Lung (tissue), 12 donors: ENCODE results near the gene MAP2K5. TPM values are rescaled to one million over a fixed set of nuclear protein-coding genes. Genes with fewer than 3 reads are reported as not detected.
A peak's percentile ranks its signal among the peaks of the same experiment; 100 is the strongest.

Source experiments
- ATAC-seq: fragments of 200-7000 bp; cut with Tn5 transposase; one replicate; pipeline ENCODE4 v1.9.1; 2020; ENCODE audit warnings: moderate number of reproducible peaks; ENCODE audit not compliant: insufficient read depth, low FRiP score
- DNase-seq, 3 donors: peaks; one replicate each; pipeline ENCODE4 v3.0.0-alpha.2; 2013 to 2017
- H3K27ac ChIP-seq, 2 donors: one replicate each; pipeline ENCODE4 v1.5.1; 2013; ENCODE audit warnings: mild to moderate bottlenecking in 2 of 2, moderate library complexity in 2 of 2, control low read depth in 1 of 2, inconsistent platforms in 1 of 2, low read depth in 1 of 2, low read length in 1 of 2
- H3K27me3 ChIP-seq, 3 donors: one replicate each; pipeline ENCODE4 v1.5.1; 2013; ENCODE audit warnings: low read length in 2 of 3; ENCODE audit not compliant: control insufficient read depth in 3 of 3, insufficient read depth in 3 of 3
- H3K36me3 ChIP-seq, 4 donors: one replicate each; pipeline ENCODE4 v1.5.1; 2013; ENCODE audit warnings: low read length in 4 of 4, mild to moderate bottlenecking in 1 of 4, moderate library complexity in 1 of 4; ENCODE audit not compliant: control insufficient read depth in 4 of 4, insufficient read depth in 4 of 4
- H3K4me1 ChIP-seq, 5 donors: one replicate each; pipeline ENCODE4 v1.5.1; 2013; ENCODE audit warnings: low read length in 5 of 5, mild to moderate bottlenecking in 2 of 5, moderate library complexity in 1 of 5; ENCODE audit not compliant: control insufficient read depth in 5 of 5, insufficient read depth in 5 of 5
- H3K4me3 ChIP-seq: one replicate; pipeline ENCODE4 v1.5.1; 2013; ENCODE audit warnings: mild to moderate bottlenecking, control low read depth, moderate library complexity
- H3K9ac ChIP-seq, 2 donors: one replicate each; pipeline ENCODE4 v1.5.1; 2013; ENCODE audit warnings: low read length in 2 of 2, control low read depth in 1 of 2; ENCODE audit not compliant: insufficient read depth in 1 of 2
- H3K9me3 ChIP-seq, 4 donors: one replicate each; pipeline ENCODE4 v1.5.1; 2013; ENCODE audit warnings: low read length in 3 of 4, mild to moderate bottlenecking in 1 of 4, moderate library complexity in 1 of 4; ENCODE audit not compliant: control insufficient read depth in 4 of 4, insufficient read depth in 3 of 4
- CTCF ChIP-seq: IDR thresholded peaks from 2 replicates; pipeline ENCODE4 v1.5.1; 2012; ENCODE audit warnings: mild to moderate bottlenecking; ENCODE audit errors: control extremely low read depth, extremely low read depth
- whole genome bisulfite sequencing, 2 donors: extraction: QIAGEN DNeasy Blood & Tissue Kit; methylation state at CpG; one replicate each; pipeline ENCODE4 v1.1.7; 2013; 5-methylcytosine and 5-hydroxymethylcytosine counted together
- polyA plus RNA-seq, 2 donors: library from polyadenylated mRNA; stranded (reverse); fragments of 200-250 nt; gene quantifications; one replicate each; pipeline ENCODE4 v1.2.1, GENCODE V29; 2013
- total RNA-seq, 2 donors: library from RNA; depleted of rRNA in 1 of 2; stranded (reverse); fragments of >200 nt in 1 of 2; gene quantifications; one replicate each; pipeline ENCODE4 v1.2.1, GENCODE V29; 2014 to 2021
- donor health status: control.
- donor health status: control.
- donor health status: Bipolar disorder and iron deficiency.
- donor health status: healthy.
- donor health status: DM: yes; HTN: yes; CAD: no.

MAP2K5 gene
- total and polyA plus RNA-seq, 4 donors = 6.3 to 19.1 (median 12.4) TPM

GRCh38 chr15:67835297-67836133 is 293.0 kb downstream of the MAP2K5 start:
- Histone ChIP-seq H3K4me1 (peaks cover 0 to 48% (median 4%) of the 10 kb centered on the region in 5 donors), H3K4me3 (peak overlapping the region; percentile 4), H3K27me3 (peaks cover 0 to 68% (median 65%) of the 10 kb centered on the region in 3 donors), H3K9ac (no peak overlapping the region), H3K36me3 (no peaks in the 10 kb centered on the region), H3K9me3 (no peaks in the 10 kb centered on the region), H3K27ac (no peak overlapping the region)
- TF ChIP-seq CTCF = no peak
- WGBS, 2 donors = 2 to 5% methylated on average over 59 of the region's 59 CpGs
- ATAC-seq (no peak), DNase-seq (peak in 2 of 3 donors; percentile 23 to 29)

GRCh38 chr15:67836134-67836455 is 293.6 kb downstream of the MAP2K5 start:
- H3K4me1 ChIP-seq = peaks cover 0 to 50% (median 4%) of the 10 kb centered on the region in 5 donors
- no peak overlapping the region for H3K27ac ChIP-seq
- H3K4me3 ChIP-seq = no peak overlapping the region
- H3K9ac ChIP-seq = no peak overlapping the region
- TF ChIP-seq CTCF = no peak
- WGBS, 2 donors = 4 to 5% methylated on average over 16 of the region's 16 CpGs
- no peak for ATAC-seq
- H3K36me3 ChIP-seq = no peaks in the 10 kb centered on the region
- DNase-seq = peak in 2 of 3 donors; percentile 20 to 26
- H3K27me3 ChIP-seq = peaks cover 0 to 62% (median 59%) of the 10 kb centered on the region in 3 donors
- no peaks in the 10 kb centered on the region for H3K9me3 ChIP-seq

- H3K4me3 ChIP-seq = no peak overlapping the region
- 35 to 37% methylated on average over 8 of the region's 8 CpGs for WGBS, 2 donors
- H3K9me3 ChIP-seq = no peaks in the 10 kb centered on the region
- no peak for ATAC-seq
- peak; percentile 73 for TF ChIP-seq CTCF
- H3K9ac ChIP-seq = no peak overlapping the region
- H3K36me3 ChIP-seq = no peaks in the 10 kb centered on the region
- peaks cover 0 to 54% (median 7%) of the 10 kb centered on the region in 5 donors for H3K4me1 ChIP-seq
- peak; percentile 65 to 77 (median 69) for DNase-seq
- peaks cover 0 to 58% (median 55%) of the 10 kb centered on the region in 3 donors for H3K27me3 ChIP-seq
- H3K27ac ChIP-seq = no peak overlapping the region
Measured at GRCh38 chr15:67836477-67836876, 294.0 kb downstream of the MAP2K5 start.
